OCI-LY7 (cell line): Measurements from ENCODE around the gene SLAMF1. TPM values are rescaled to one million over a fixed set of nuclear protein-coding genes. Genes with fewer than 3 reads are reported as not detected.

Experiments
- BruUV-seq: library from RNA; stranded (reverse); fragments of 400-500 nt; replicated peaks from 2 replicates; lab custom pipeline; 2021; lab: Mats Ljungman, UMichigan
- CTCF ChIA-PET: fragments of 300-600 bp; sonication (Branson Sonifier 250); formaldehyde crosslinking; loops from one replicate; lab custom pipeline; 2022; ENCODE audit warnings: antibody characterized with exemption; ENCODE audit not compliant: unreplicated experiment; lab: Charles Lee
- POLR2A ChIA-PET: fragments of 300-600 bp; sonication (Branson Sonifier 250); formaldehyde crosslinking; loops from one replicate; lab custom pipeline; 2022; ENCODE audit warnings: antibody characterized with exemption; lab: Charles Lee
- DNase-seq: peaks from one replicate; pipeline ENCODE4 v3.0.0-alpha.2; 2015; ENCODE audit warnings: low spot score
- H2AFZ ChIP-seq: fragments of 200-600 bp; sonication (generic), shearing (Covaris generic); 2 replicates; pipeline ENCODE4 v1.6.1; 2014; ENCODE audit warnings: mild to moderate bottlenecking, antibody characterized with exemption, low read length, moderate library complexity
- H3K27ac ChIP-seq: fragments of 200-600 bp; sonication (generic); 2 replicates; pipeline ENCODE4 v1.5.1; 2014; ENCODE audit warnings: mixed run types, low read depth, mild to moderate bottlenecking, moderate library complexity, low read length, inconsistent platforms; ENCODE audit not compliant: poor library complexity, severe bottlenecking
- H3K36me3 ChIP-seq: fragments of 200-600 bp; sonication (generic); 2 replicates; pipeline ENCODE4 v1.6.1; 2014; ENCODE audit warnings: mild to moderate bottlenecking, antibody characterized with exemption, low read length, moderate library complexity, mixed read lengths; ENCODE audit not compliant: insufficient read depth
- H3K4me1 ChIP-seq: fragments of 200-600 bp; sonication (generic); 2 replicates; pipeline ENCODE4 v1.5.1; 2014; ENCODE audit warnings: mild to moderate bottlenecking, low read length; ENCODE audit not compliant: insufficient read depth, poor library complexity, severe bottlenecking
- H3K4me2 ChIP-seq: fragments of 200-600 bp; sonication (generic); 2 replicates; pipeline ENCODE4 v1.6.1; 2014; ENCODE audit warnings: mild to moderate bottlenecking, low read length
- H3K4me3 ChIP-seq: fragments of 200-600 bp; sonication (generic); 2 replicates; pipeline ENCODE4 v1.5.1; 2014; ENCODE audit warnings: mild to moderate bottlenecking, low read depth, low read length; ENCODE audit not compliant: poor library complexity, severe bottlenecking
- H3K79me2 ChIP-seq: fragments of 200-600 bp; sonication (generic); 2 replicates; pipeline ENCODE4 v1.6.1; 2016; ENCODE audit warnings: low read depth, mild to moderate bottlenecking, low read length, moderate library complexity, mixed read lengths; ENCODE audit not compliant: insufficient read depth
- H3K9me2 ChIP-seq: fragments of 200-600 bp; sonication (generic); 2 replicates; pipeline ENCODE4 v1.6.1; 2016; ENCODE audit warnings: mild to moderate bottlenecking, low read length, mixed read lengths; ENCODE audit not compliant: insufficient read depth
- H3K9me3 ChIP-seq: fragments of 200-600 bp; sonication (generic); 2 replicates; pipeline ENCODE4 v1.6.1; 2014; ENCODE audit warnings: mild to moderate bottlenecking, mixed run types, low read length, mixed read lengths
- H4K20me1 ChIP-seq: fragments of 200-600 bp; sonication (generic); 2 replicates; pipeline ENCODE4 v1.6.1; 2014; ENCODE audit warnings: mild to moderate bottlenecking, antibody characterized with exemption, low read length, moderate library complexity, mixed read lengths; ENCODE audit not compliant: insufficient read depth
- CTCF ChIP-seq: fragments of 200-600 bp; sonication (generic); conservative IDR thresholded peaks from 2 replicates; pipeline ENCODE4 v1.5.1; 2014; ENCODE audit warnings: mild to moderate bottlenecking, antibody characterized with exemption, low read length, moderate library complexity, mixed read lengths
- EZH2phosphoT487 ChIP-seq: fragments of 200-600 bp; sonication (generic); IDR thresholded peaks from 2 replicates; pipeline ENCODE4 v1.6.1; 2018; ENCODE audit warnings: low read depth, borderline replicate concordance, mild to moderate bottlenecking, mixed run types, antibody characterized with exemption, low read length, moderate library complexity, mixed read lengths
- intact Hi-C: fragments of 100-400 bp; cut with micrococcal nuclease; formaldehyde crosslinking; loops from one replicate; pipeline ENCODE4 v1.10.0; 2022; ENCODE audit not compliant: unreplicated experiment
- total RNA-seq, 2 experiments: library from RNA; depleted of rRNA in 1 of 2; stranded (reverse); fragments of >200 nt in 1 of 2; shearing (Covaris generic) in 1 of 2; gene quantifications; 2 replicates each; pipeline ENCODE4 v1.2.3, GENCODE V29; 2014 to 2022

SLAMF1 gene
- total RNA-seq, 2 experiments from 2014 or later: 0.32 to 0.72 TPM

DNA sequence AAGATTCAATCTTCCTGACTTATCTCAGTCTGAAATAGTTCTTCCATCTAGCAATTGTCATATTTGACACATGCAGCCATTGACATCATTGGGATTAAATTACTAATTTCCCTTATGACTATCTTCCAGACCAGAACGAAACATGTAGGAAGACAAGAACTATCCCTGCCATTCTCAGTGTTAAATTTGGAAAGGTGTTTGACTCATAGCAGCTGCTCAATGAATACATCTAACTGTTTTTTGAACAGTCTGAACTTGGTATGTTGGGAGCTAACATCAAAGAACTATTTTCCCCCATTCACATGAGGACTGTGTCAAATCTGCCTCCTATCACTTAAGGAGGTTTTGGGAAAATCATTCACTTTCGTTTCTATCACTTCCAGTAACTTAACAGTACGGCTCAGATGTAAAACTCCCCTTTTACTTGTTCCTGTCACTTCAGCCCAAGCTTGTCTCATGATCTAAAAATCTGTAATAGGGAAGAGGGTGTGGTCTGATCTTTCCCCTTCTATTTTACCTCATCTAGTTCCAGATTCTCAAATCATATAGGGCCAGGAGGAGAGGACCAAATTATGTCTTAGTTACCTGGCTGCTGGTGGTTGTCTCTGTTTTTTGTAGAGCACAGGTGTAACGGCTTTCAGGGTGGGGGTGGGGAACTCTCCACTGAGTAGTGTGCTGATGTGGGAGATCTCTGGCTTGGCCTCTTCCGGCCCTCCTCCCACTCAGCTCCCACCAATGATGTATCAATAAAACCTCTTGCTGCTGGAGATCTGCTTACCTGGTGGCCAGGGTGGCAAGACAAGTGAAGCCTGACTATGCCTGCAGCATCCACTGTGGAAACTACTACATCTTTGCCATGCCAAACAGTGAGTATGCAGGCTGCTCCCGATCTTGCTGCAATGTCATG is 26.2 kb upstream of the SLAMF1 start:
- Histone ChIP-seq H4K20me1 (no peaks in the 10 kb centered on the region), H3K4me1 (peaks cover 62% of the 10 kb centered on the region), H3K79me2 (no peaks in the 10 kb centered on the region), H3K36me3 (peaks cover 37% of the 10 kb centered on the region), H3K4me2 (peak overlapping the region; percentile 82), H3K4me3 (peak overlapping the region; percentile 55), H3K9me3 (peaks cover 15% of the 10 kb centered on the region), H3K27ac (peak overlapping the region; percentile 93), H2AFZ (peak overlapping the region; percentile 9; the same call in 1 of the 2 replicates), H3K9me2 (no peaks in the 10 kb centered on the region)
- ChIA-PET POLR2A (interaction anchor here (0.5 to 2.4 kb wide), 27 partner anchors 7 to 569 kb away, joined by 3 to 14 read pairs (median 4); partner anchors contain the start of genes SLAMF1 and TSTD1), CTCF (interaction anchor here (0.8 to 3.9 kb wide), 4 partner anchors 26 to 161 kb away, joined by 3 to 16 read pairs (median 6); partner anchors contain the start of genes CD48 and SLAMF1)
- DNase-seq: peak; percentile 62
- intact Hi-C loops: loop anchor here (5.0 kb wide), 2 partner anchors 126 to 151 kb away; partner anchors contain the start of gene SLAMF6
- no TSS peak for BruUV-seq
- no peak for TF ChIP-seq EZH2phosphoT487
- TF ChIP-seq CTCF: no peak

GRCh38 chr1:160671603-160672517 is 25.0 kb upstream of the SLAMF1 start:
- Histone ChIP-seq H3K9me2 (no peaks in the 10 kb centered on the region), H3K4me3 (peak overlapping the region; percentile 55), H4K20me1 (no peaks in the 10 kb centered on the region), H3K79me2 (no peaks in the 10 kb centered on the region), H3K4me2 (peak overlapping the region; percentile 82), H2AFZ (peak overlapping the region; percentile 9; the same call in 1 of the 2 replicates), H3K9me3 (peaks cover 21% of the 10 kb centered on the region), H3K4me1 (peaks cover 63% of the 10 kb centered on the region), H3K36me3 (peaks cover 25% of the 10 kb centered on the region), H3K27ac (peak overlapping the region; percentile 93)
- POLR2A ChIA-PET: interaction anchor here (0.6 to 2.4 kb wide), 20 partner anchors 7 to 568 kb away, joined by 3 to 14 read pairs (median 3); partner anchors contain the start of gene SLAMF1
- intact Hi-C loops: loop anchor here (5.0 kb wide), 2 partner anchors 125 to 150 kb away; partner anchors contain the start of gene SLAMF6
- no TSS peak for BruUV-seq
- CTCF ChIA-PET: interaction anchor here (0.5 to 3.9 kb wide), 4 partner anchors 25 to 386 kb away, joined by 3 to 16 read pairs (median 4); partner anchors contain the start of gene SLAMF1
- peak; percentile 66 for DNase-seq
- TF ChIP-seq EZH2phosphoT487 (no peak), CTCF (no peak)
